Germinal center (tissue), 1 donor: ENCODE results near the gene SAMD4A.

Experiments
- DNase-seq: peaks from one replicate; pipeline ENCODE4 v3.0.0; 2012; ENCODE audit warnings: mixed read lengths, low spot score

The SAMD4A gene

DNA sequence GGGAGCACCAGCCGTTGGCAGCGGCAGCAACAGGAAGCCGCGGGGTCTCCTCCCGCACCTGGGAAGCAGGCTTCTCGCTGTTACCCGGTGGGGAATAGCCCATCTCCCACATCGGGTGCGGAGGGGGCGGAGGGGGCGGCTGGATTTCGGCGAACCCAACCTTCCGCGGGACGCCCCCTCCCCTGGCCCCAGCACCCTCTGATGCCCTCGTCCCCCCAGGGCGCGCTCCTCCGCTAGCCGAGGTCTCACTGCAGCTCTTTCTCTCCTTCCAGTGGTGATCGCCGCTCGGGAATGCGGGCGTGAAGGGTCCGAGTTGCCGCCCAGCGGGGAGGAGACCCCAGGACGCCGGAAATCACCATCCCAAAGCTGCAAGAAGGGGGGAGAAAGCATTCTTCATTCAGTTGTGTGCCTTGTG is 303 bp downstream of the SAMD4A start:
- DNase-seq: no peak

DNA sequence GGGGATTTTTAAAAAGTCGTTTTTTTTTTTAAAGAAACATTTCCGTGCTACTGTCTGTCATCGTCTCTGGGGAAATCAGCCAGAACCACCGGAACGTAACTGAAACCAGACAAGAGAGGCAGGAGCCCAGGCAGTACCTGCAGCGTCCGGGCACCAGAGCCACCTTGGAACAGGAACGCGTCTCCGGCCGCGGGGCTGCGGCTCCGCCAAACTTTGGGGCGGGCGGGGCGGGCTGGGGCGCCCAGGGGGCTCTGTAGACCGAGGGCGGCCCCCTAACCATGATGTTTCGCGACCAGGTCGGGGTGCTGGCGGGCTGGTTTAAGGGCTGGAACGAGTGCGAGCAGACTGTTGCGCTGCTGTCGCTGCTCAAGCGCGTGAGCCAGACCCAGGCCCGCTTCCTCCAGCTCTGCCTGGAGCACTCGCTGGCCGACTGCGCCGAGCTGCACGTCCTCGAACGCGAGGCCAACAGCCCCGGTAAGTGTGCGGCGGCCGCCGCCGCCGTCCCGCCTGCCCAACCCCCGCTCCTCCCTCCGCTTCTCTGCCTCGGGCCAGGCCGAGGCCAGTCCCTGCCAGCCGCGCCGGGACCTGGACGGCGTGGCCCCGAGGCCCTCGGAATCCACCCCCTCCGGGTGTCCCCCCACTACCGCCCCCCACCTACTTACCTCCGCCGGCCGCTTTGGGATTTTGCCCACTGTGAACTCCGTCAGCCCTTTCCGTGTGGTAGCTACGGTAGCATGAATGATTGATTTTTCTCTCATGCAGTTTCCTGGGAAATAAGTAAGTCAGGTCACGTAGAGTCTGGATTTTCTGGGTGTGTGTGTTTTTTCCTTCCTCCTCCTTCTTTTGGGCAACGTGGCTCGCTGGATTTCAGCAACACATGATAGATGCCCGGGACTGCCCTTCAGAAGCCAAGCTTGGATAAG is 972 bp downstream of the SAMD4A start:
- DNase-seq: peak; percentile 72

DNA sequence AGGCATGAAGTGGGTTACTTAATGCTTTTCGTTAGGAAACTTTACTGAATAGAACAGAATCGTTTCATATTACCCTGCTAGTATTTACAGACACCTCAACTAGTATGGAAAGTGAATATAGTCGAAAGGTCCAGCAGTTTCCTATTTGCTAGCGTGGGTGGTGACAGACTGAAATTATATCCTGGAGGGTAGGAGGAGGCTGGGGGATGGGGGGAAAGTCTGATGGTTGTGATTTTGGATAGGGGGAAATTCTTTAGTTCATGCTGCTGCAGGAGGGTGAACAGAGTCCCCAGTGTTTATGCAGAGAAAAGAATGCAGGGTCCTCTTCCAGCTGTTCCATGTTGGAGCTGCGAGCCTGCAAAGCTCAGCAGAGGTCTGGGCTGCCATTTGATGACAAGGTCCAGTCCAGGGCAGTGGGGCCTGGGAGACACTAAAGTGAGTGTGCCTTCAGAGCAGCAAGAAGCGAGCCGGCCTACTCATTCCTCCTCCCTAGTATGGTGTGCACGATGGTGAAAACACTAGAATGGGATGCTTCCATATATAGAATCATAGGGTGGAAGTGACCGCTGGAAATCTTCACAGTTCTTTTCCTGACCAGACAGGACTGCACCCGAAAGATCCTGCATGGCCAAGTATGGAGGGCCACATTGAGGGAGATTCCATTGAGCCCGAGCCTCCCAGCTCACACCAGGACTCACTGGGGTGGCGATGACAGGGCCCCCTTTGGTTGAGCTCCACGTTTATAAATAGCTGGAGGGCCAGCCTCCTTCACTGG is 2.1 kb downstream of the SAMD4A start:
- no peak for DNase-seq

DNA sequence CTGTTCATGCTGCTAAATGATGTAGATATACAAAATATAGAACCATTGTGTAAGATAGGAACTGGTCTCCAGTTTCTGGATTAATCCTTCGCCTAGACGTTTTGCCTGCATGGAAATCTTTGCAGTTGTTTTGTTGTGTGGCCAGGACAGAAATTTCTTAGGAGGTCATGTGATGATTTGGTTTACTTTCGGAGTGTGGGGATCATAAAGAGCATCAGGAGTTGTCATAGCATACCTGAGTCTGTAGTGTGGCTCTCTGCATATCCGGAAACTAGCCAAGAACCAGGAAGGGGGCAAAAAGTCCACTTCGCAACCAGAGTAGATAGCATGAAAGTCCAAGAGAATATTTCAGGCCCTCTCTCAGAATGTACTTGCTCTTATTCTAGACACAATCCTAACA is 3.1 kb downstream of the SAMD4A start:
- no peak for DNase-seq

GRCh38 chr14:54570631-54571415 is 3.9 kb downstream of the SAMD4A start:
- no peak for DNase-seq

GRCh38 chr14:54572316-54572715 is 5.4 kb downstream of the SAMD4A start:
- DNase-seq: no peak

- no peak for DNase-seq
Observed at GRCh38 chr14:54574528-54574927, 7.6 kb downstream of the SAMD4A start.

GRCh38 chr14:54577494-54577893 is 10.6 kb downstream of the SAMD4A start:
- no peak for DNase-seq

- DNase-seq: no peak
Observed at GRCh38 chr14:54577977-54578376, 11.0 kb downstream of the SAMD4A start.

- no peak for DNase-seq
Observed at GRCh38 chr14:54579621-54580020, 12.7 kb downstream of the SAMD4A start.

DNA sequence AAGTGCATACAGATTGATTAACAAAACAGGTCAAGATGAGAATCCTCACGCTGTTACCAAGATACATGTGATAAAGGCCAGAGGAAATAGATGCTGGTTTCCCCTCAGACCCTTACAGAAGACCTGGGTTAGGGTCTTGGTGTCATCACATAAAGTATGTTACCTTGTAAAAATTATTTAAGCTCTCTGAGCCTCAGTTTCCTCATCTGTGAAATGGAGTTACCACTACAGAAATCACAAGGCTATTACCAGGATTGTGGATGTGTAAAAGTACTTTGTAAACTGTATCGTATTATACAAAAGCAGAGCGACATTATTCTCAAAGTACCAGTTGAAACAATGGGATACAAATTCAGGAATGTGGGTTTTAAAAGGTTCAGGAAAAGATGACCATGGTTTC is 14.0 kb downstream of the SAMD4A start:
- DNase-seq: no peak

GRCh38 chr14:54582334-54582733 is 15.4 kb downstream of the SAMD4A start:
- no peak for DNase-seq

DNA sequence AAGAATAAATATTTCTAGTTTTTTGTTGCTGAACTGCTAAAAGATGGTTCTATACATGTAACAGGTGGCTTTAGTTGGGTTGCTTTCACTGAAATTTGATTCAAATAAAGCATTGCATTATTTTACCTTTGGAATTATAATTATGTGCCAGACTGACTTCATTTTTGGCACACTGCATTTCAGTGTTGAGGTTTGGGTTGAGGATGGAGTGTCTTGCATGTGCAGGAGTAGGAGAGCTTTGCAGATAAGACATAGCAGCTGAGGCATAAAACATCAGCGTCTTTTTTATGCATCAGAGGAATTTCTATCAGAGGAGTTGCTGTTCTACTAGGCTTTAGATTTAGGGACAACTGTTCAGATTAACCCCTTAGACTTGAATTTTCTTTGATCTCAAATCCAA is 17.2 kb downstream of the SAMD4A start:
- DNase-seq: no peak

DNA sequence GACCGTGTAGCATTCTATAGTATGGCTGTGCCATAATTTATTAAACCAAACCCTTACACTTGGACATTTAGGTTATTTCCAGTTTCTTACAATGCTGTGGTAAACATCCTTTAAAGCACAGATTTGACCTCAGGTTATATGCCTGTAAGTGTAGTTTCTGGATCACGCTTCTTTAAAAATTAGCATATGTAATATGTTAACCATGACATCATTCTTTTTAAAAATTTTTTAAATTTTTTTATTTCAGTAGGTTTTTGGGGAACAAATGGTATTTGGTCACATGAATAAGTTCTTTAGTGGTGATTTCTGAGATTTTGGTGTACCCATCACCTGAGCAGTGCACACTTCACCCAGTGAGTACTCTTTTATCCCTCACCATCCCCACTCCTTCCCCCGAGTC is 18.3 kb downstream of the SAMD4A start:
- no peak for DNase-seq

GRCh38 chr14:54589076-54589475 is 22.1 kb downstream of the SAMD4A start:
- DNase-seq: no peak

GRCh38 chr14:54589843-54590242 is 22.9 kb downstream of the SAMD4A start:
- no peak for DNase-seq

DNA sequence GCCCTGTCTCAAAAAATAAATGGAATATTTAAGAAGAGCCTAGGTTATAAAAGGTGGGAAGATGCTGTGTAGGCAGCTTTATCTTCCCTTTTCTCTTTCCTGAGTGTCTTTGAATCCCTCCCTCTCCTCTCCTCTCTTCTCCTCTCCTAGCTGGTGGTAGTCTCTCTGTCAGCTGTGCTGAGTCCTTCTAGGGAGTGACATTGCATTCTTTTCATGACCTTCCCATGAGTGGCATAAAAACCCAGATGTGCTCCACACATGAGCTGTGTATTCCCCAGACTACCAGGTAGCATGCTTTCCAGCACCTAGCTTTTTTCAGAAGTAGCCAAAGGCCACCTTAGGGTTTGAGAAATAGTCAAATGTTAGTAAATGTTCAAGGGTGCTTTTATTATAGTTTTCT is 23.6 kb downstream of the SAMD4A start:
- DNase-seq: no peak

GRCh38 chr14:54591461-54591860 is 24.5 kb downstream of the SAMD4A start:
- no peak for DNase-seq

GRCh38 chr14:54591866-54592265 is 24.9 kb downstream of the SAMD4A start:
- DNase-seq: no peak

GRCh38 chr14:54593860-54594259 is 26.9 kb downstream of the SAMD4A start:
- DNase-seq: no peak

DNA sequence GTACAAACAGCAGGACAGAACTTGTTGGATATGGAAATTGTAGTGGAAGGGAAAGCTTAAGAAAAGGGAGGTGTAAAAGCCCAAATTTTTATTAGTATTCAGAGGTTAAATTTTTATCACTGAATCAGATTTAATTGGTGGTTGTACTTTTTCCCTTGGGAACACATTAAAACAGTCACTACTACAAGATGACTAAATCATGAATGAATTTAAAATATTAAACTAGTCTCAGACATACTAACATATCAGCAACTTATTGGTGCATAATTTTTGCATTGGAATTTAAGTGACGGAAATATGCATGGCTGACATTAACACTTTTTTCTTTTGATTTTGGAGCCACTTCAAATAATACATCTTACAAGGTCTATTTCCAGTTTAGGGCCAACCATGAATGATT is 27.6 kb downstream of the SAMD4A start:
- DNase-seq: no peak

DNA sequence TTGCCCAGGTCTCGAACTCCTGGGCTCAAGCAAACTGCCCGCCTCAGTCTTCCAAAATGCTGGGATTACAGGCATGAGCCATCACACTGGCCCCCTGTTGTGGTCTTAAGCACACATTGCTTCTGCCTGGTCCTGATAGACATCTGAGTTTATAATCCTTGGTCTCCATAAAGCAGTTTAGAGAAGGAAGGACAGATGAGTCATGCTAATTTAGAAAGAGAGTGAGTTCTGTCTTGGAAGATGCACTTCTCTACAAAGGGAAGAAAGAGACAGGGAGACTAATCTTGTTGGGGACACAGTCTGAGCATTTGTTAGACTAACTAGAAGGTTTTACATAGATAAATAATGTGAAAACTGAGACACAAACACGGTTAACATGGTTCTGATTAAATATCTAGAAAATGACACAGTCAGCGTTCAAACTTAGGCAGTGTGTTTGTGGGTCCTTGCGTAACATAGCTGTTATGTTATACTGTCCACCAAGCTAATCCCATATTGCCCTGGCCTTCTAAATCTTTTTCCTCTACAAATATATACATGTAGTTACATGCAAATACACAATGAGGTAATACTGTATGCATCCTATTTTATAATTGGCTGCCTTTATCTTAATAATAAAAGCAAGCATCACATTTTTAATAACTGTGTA is 31.0 kb downstream of the SAMD4A start:
- no peak for DNase-seq
